ENCODE results near the gene OTOG. TPM values are rescaled to one million over a fixed set of nuclear protein-coding genes. Genes with fewer than 3 reads are reported as not detected.

The OTOG gene
- total RNA-seq, 1 experiment from 2014 or later: not detected

- Histone ChIP-seq H3K79me2 (ENCODE audit: low read length) (no peaks in the 10 kb centered on the region), H2AFZ (ENCODE audit: low read length) (no peak overlapping the region), H3F3A (ENCODE audit: low read length, unreplicated experiment) (no peaks in the 10 kb centered on the region), H3K27ac (ENCODE audit: low read length) (no peak overlapping the region), H3K9me3 (ENCODE audit: low read length) (no peaks in the 10 kb centered on the region), H3K9ac (ENCODE audit: low read length) (no peak overlapping the region), H4K20me1 (ENCODE audit: low read length) (no peaks in the 10 kb centered on the region), H3K36me3 (ENCODE audit: low read depth, low read length) (no peaks in the 10 kb centered on the region), H3K4me2 (ENCODE audit: low read length) (no peak overlapping the region), H3K4me1 (ENCODE audit: insufficient read depth, low read length) (no peaks in the 10 kb centered on the region), H3K4me3 (ENCODE audit: low read length) (no peak overlapping the region), H3K27me3 (ENCODE audit: low read length) (peaks cover 12% of the 10 kb centered on the region), H3K9me2 (replicated peaks; ENCODE audit: low read length) (no peaks in the 10 kb centered on the region)
- CTCF ChIA-PET: no interaction called here
- intact Hi-C loops (cut with micrococcal nuclease): no loop called here
- ATAC-seq (no peak), DNase-seq (no peak)
- TF ChIP-seq EZH2 (IDR thresholded peaks at IDR 0.05; ENCODE audit: low read length, unreplicated experiment): no peak
- TF ChIP-seq EZH2phosphoT487 (IDR thresholded peaks at IDR 0.05; ENCODE audit: borderline replicate concordance, low read length): no peak
- TF ChIP-seq, protein P1, sequence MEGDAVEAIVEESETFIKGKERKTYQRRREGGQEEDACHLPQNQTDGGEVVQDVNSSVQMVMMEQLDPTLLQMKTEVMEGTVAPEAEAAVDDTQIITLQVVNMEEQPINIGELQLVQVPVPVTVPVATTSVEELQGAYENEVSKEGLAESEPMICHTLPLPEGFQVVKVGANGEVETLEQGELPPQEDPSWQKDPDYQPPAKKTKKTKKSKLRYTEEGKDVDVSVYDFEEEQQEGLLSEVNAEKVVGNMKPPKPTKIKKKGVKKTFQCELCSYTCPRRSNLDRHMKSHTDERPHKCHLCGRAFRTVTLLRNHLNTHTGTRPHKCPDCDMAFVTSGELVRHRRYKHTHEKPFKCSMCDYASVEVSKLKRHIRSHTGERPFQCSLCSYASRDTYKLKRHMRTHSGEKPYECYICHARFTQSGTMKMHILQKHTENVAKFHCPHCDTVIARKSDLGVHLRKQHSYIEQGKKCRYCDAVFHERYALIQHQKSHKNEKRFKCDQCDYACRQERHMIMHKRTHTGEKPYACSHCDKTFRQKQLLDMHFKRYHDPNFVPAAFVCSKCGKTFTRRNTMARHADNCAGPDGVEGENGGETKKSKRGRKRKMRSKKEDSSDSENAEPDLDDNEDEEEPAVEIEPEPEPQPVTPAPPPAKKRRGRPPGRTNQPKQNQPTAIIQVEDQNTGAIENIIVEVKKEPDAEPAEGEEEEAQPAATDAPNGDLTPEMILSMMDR (conservative IDR thresholded peaks at IDR 0.05; ENCODE audit: low read depth, low read length): no peak
- no TSS peak for BruUV-seq (replicated peaks)
- POLR2A ChIA-PET (ENCODE audit: unreplicated experiment): no interaction called here
Observed at GRCh38 chr11:17642370-17642769, 95.3 kb downstream of the OTOG start.

DNA sequence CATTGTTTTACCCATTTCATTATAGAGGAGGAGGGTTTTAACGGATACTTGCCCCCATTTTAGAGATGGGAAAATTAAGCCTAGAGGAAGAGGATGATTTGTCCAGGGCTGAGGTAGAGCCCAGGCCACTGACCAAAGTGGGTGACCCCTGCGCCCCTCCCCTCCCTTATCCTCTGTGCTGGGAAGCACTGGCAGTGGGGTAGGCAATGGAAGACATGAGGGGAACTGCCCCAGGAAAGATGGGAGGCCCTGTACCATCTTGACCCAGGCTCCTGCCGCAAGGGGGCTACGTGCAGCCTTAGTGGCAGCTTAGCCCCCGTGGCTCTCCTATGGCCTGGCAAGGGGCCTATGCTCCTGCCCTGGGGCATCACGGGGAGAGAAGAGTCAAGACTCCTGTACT lies 95.9 kb downstream of the OTOG start:
- ATAC-seq (no peak), DNase-seq (no peak)
- no peak overlapping the region for H3K27ac ChIP-seq (ENCODE audit: low read length)
- H3K36me3 ChIP-seq (ENCODE audit: low read depth, low read length): no peaks in the 10 kb centered on the region
- H3K9me3 ChIP-seq (ENCODE audit: low read length): no peaks in the 10 kb centered on the region
- ChIA-PET POLR2A (ENCODE audit: unreplicated experiment) (no interaction called here), CTCF (no interaction called here)
- TF ChIP-seq, protein P1 (conservative IDR thresholded peaks at IDR 0.05; ENCODE audit: low read depth, low read length): no peak
- no peak for TF ChIP-seq EZH2phosphoT487 (IDR thresholded peaks at IDR 0.05; ENCODE audit: borderline replicate concordance, low read length)
- TF ChIP-seq EZH2 (IDR thresholded peaks at IDR 0.05; ENCODE audit: low read length, unreplicated experiment): no peak
- H3K4me3 ChIP-seq (ENCODE audit: low read length): no peak overlapping the region
- H3K9me2 ChIP-seq (replicated peaks; ENCODE audit: low read length): no peaks in the 10 kb centered on the region
- peaks cover 5% of the 10 kb centered on the region; the same call in 1 of the 2 replicates for H3K27me3 ChIP-seq (ENCODE audit: low read length)
- H3F3A ChIP-seq (ENCODE audit: low read length, unreplicated experiment): no peaks in the 10 kb centered on the region
- H3K4me1 ChIP-seq (ENCODE audit: insufficient read depth, low read length): no peaks in the 10 kb centered on the region
- no peak overlapping the region for H3K4me2 ChIP-seq (ENCODE audit: low read length)
- H3K79me2 ChIP-seq (ENCODE audit: low read length): no peaks in the 10 kb centered on the region
- no peak overlapping the region for H2AFZ ChIP-seq (ENCODE audit: low read length)
- H3K9ac ChIP-seq (ENCODE audit: low read length): no peak overlapping the region
- intact Hi-C loops (cut with micrococcal nuclease): no loop called here
- BruUV-seq (replicated peaks): no TSS peak
- no peaks in the 10 kb centered on the region for H4K20me1 ChIP-seq (ENCODE audit: low read length)

DNA sequence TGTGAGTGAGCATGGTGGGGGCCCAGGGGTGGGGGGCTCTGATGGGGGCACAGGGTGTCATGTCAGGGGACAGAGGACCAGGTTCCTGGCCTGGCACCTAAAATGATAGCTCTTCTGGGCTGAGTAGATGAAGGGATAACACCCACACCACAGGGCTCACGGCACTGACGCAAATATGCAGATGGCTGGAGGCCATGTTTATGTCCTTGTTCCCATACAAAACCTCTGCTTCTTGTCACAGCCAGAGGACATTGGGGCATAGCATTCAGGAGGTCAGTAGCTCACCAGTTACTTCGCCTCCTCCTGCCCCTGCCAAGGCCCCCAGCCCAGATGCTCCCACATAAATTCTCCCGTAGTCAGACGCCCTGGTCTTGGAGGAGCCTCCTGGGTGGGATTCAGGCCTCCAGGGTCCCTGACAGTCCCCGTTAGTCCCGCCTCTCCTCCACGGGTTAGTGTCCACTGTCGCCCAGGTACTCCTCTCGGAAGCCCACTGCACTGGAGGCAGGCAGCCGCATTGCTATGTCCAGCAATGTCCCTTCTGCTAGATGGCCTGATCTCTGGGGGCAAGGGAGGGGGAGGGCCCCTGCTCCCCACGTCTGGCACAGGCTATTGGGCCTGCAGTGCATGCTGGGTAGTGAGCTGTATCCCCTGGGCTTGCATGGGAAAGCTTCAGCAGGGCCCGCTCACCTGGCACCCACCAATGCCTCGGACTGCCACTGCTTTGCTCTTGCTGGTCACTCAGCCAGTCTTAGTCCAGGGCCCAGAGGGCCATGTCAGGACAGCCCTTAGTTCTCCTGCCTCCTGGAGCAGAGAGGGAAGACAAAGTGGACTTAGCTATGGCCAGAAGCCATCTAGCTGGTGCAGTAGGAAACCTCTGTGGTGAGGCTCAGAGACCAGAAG lies 96.7 kb downstream of the OTOG start:
- Histone ChIP-seq H2AFZ (ENCODE audit: low read length) (no peak overlapping the region), H3K9me2 (replicated peaks; ENCODE audit: low read length) (no peaks in the 10 kb centered on the region), H3K79me2 (ENCODE audit: low read length) (no peaks in the 10 kb centered on the region), H3K9me3 (ENCODE audit: low read length) (no peaks in the 10 kb centered on the region), H3K9ac (ENCODE audit: low read length) (no peak overlapping the region), H3K36me3 (ENCODE audit: low read depth, low read length) (no peaks in the 10 kb centered on the region), H3K27ac (ENCODE audit: low read length) (no peak overlapping the region), H3K4me3 (ENCODE audit: low read length) (no peak overlapping the region), H4K20me1 (ENCODE audit: low read length) (no peaks in the 10 kb centered on the region), H3K4me1 (ENCODE audit: insufficient read depth, low read length) (no peaks in the 10 kb centered on the region), H3F3A (ENCODE audit: low read length, unreplicated experiment) (no peaks in the 10 kb centered on the region), H3K4me2 (ENCODE audit: low read length) (no peak overlapping the region), H3K27me3 (ENCODE audit: low read length) (no peaks in the 10 kb centered on the region)
- intact Hi-C loops (cut with micrococcal nuclease): no loop called here
- TF ChIP-seq EZH2phosphoT487 (IDR thresholded peaks at IDR 0.05; ENCODE audit: borderline replicate concordance, low read length): no peak
- TF ChIP-seq, protein P1 (conservative IDR thresholded peaks at IDR 0.05; ENCODE audit: low read depth, low read length): no peak
- no peak for TF ChIP-seq EZH2 (IDR thresholded peaks at IDR 0.05; ENCODE audit: low read length, unreplicated experiment)
- no TSS peak for BruUV-seq (replicated peaks)
- POLR2A ChIA-PET (ENCODE audit: unreplicated experiment): no interaction called here
- DNase-seq (no peak), ATAC-seq (no peak)
- CTCF ChIA-PET: no interaction called here
